PC-9 (cell line): ENCODE measurements around the gene LRRK1.

Source experiments
- CTCF ChIP-seq: fragments of 200-600 bp; sonication (generic); conservative IDR thresholded peaks from 2 replicates; pipeline ENCODE4 v1.6.1; 2017; ENCODE audit warnings: mixed run types, antibody characterized with exemption, mild to moderate bottlenecking, moderate library complexity
- EZH2 ChIP-seq: fragments of 200-600 bp; sonication (generic); IDR thresholded peaks from 2 replicates; pipeline ENCODE4 v1.8.0; 2017; ENCODE audit warnings: antibody characterized with exemption, low read depth

GRCh38 chr15:100900136-100900794, 18.9 kb upstream of the LRRK1 start:
- TF ChIP-seq CTCF (no peak), EZH2 (no peak)
